Vagina (tissue), 2 donors: ENCODE results near the gene STEAP3.

Source experiments
- POLR2A ChIP-seq, 2 donors: fragments of 450-650 bp; IDR thresholded peaks; one replicate each; pipeline ENCODE4 v1.6.1; 2017; ENCODE audit warnings: antibody characterized with exemption in 2 of 2, mild to moderate bottlenecking in 2 of 2, moderate library complexity in 2 of 2
- TF ChIP-seq, protein P1 (sequence below), 3 experiments: fragments of 450-650 bp in 2 of 3; fragments of 200-600 bp in 1 of 3; sonication (generic) in 1 of 3; IDR thresholded peaks; one replicate each; pipeline ENCODE4 v1.5.1; 2017 to 2019; ENCODE audit warnings: antibody characterized with exemption in 3 of 3, mild to moderate bottlenecking in 2 of 3, moderate library complexity in 2 of 3

DNA sequence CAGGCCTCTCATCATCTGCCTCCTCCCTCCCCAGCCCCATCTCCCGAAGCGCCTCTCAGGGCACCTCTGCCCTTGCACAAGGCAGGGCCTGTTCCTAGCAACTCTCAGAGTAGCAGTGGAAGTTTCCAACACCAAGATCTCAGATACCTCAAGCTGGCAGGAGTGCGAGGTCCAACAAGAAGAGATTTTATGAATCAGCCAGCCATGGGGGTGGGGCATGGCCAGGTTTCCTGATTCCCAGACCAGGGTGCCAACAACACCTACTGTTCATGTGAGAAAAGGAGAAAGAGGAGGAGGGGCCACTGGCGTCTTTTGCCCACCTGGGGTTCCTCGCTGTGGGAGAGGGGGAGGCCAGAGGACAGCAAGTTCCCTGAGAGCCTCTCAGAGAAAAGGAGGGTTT, 6.6 kb upstream of the STEAP3 start:
- no peak for TF ChIP-seq POLR2A (IDR thresholded peaks at IDR 0.05)
- TF ChIP-seq, protein P1, sequence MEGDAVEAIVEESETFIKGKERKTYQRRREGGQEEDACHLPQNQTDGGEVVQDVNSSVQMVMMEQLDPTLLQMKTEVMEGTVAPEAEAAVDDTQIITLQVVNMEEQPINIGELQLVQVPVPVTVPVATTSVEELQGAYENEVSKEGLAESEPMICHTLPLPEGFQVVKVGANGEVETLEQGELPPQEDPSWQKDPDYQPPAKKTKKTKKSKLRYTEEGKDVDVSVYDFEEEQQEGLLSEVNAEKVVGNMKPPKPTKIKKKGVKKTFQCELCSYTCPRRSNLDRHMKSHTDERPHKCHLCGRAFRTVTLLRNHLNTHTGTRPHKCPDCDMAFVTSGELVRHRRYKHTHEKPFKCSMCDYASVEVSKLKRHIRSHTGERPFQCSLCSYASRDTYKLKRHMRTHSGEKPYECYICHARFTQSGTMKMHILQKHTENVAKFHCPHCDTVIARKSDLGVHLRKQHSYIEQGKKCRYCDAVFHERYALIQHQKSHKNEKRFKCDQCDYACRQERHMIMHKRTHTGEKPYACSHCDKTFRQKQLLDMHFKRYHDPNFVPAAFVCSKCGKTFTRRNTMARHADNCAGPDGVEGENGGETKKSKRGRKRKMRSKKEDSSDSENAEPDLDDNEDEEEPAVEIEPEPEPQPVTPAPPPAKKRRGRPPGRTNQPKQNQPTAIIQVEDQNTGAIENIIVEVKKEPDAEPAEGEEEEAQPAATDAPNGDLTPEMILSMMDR (IDR thresholded peaks at IDR 0.05) = no peak
